Subcutaneous preadipocyte (primary cell): ENCODE data around the gene GSN. TPM values are rescaled to one million over a fixed set of nuclear protein-coding genes. Genes with fewer than 3 reads are reported as not detected.

Source experiments
- total RNA-seq: library from RNA; depleted of rRNA; stranded (reverse); fragments of >200 nt; gene quantifications from 2 replicates; pipeline ENCODE4 v1.2.3, GENCODE V29; 2012

GSN gene
- 186 and 208 TPM in 2 replicates for total RNA-seq

DNA sequence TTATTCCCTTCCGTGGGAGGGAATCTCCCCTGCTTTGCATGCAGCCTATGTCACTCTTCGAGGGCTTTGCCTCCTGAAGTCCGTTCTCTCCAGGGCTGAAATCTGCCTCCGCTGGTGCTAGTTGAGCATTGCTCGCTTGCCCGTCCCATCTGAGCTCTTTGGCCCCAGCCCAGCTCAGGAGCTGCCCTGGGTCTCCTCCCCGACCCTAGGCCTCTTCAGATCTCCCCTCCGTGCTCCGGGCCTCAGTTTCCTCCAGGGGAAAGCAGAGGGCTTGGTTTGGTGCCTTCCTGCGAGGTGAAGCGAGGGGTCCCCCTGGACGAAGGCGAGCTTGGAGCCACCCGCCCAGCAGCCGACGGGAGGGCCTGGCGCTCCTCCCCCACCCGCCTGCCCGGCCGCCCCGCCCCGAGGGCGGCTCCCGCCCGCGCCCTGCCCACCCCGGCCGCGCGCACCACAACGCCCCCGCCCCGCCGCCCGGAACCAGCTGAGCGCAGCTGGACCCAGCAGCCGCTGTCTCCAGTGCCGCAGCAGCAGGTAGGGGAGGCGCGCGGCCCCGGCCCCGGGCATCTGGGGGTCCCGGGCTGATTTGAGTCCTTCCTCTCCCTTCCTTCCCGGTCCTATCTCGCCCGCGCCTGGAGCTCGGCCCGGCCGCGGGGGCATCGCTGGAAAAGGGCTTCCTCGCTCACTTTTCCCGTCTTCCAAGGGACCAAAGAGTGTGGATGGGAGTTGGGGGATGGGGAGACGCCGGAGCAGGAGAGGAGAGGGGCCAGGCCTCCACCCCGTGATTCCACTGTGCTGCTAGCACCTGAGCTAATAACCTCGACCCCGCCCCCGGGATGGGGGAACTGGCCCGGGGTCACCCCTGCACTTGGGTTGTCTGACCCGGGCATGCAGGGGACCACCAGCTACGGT, at the start of gene GSN:
GSN (plus strand) TSS at position 474 of the 909 bp plus-strand sequence. CDS start 33,810 bp downstream, outside the sequence.

GRCh38 chr9:121369595-121370265, 101.8 kb downstream of the GSN start, which contains the start of gene STOM:
Gene STOM (minus strand): TSS chr9:121370250. CDS start chr9:121370187, 63 bp downstream.

Other genes with a start within 250 kb of the GSN start
- 4.4 and 5.1 TPM in 2 replicates for gene C5, start 217.9 kb upstream of the GSN start, total RNA-seq
- gene CNTRL, start 193.2 kb upstream of the GSN start, total RNA-seq = 7.0 and 13.7 TPM in 2 replicates
- 25.4 and 28.0 TPM in 2 replicates for gene RAB14, start 66.3 kb upstream of the GSN start, total RNA-seq
- gene STOM, start 102.1 kb downstream of the GSN start, total RNA-seq = 117 and 141 TPM in 2 replicates
- gene GGTA1, start 231.7 kb downstream of the GSN start, total RNA-seq = not detected in 2 replicates